GM10248 (cell line): ENCODE data around the gene DIABLO.

Experiments
- CTCF ChIA-PET: fragments of 300-600 bp; sonication (Branson Sonifier 250); formaldehyde crosslinking; extraction: SDS; loops from one replicate; lab custom pipeline; 2021; ENCODE audit warnings: antibody characterized with exemption; lab: Yijun Ruan, JAX
- POLR2A ChIA-PET: fragments of 350-650 bp; sonication (Branson Sonifier 250); formaldehyde crosslinking; extraction: SDS; loops from one replicate; lab custom pipeline; 2020; ENCODE audit warnings: antibody characterized with exemption; lab: Yijun Ruan, JAX
- DNase-seq: peaks from one replicate; pipeline ENCODE4 v3.0.0; 2012; ENCODE audit errors: extremely low spot score
- TF ChIP-seq, protein P1 (sequence below): IDR thresholded peaks from 2 replicates; pipeline ENCODE4 v1.5.1; 2012; ENCODE audit warnings: mild to moderate bottlenecking, low read depth; ENCODE audit errors: extremely low read depth, missing control alignments, control extremely low read depth

Gene DIABLO

DNA sequence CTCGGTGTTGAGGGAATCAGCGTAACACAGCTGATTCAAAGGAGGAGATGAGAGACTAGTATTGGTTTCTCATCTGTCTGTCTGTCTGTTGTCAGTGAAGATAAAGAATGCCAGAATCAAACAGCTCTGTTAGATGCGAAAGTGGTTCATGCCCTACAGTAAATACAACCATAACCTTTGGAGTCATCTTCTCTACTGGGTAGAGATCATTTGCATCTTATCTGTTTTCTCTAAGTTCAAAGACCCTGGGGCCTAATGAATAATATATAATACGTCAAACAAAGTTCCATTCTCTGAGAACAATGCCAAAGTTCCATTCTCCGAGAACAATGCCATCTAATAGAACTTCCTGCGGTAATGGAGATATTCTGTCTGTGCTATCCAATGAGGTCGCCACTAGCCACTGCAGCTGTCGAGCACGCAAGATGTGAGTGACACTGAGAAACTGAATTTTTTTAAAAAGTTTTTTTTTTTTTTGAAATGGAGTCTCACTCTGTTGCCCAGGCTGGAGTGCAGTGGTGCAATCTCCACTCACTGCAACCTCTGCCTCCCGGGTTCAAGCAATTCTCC, 58.4 kb downstream of the DIABLO start:
- ChIA-PET CTCF (interaction anchor here (0.9 to 2.6 kb wide), 7 partner anchors 9 to 373 kb away, joined by 3 to 21 read pairs (median 4); partner anchors contain the start of gene LRRC43), POLR2A (no interaction called here)
- no peak for DNase-seq
- TF ChIP-seq, protein P1, sequence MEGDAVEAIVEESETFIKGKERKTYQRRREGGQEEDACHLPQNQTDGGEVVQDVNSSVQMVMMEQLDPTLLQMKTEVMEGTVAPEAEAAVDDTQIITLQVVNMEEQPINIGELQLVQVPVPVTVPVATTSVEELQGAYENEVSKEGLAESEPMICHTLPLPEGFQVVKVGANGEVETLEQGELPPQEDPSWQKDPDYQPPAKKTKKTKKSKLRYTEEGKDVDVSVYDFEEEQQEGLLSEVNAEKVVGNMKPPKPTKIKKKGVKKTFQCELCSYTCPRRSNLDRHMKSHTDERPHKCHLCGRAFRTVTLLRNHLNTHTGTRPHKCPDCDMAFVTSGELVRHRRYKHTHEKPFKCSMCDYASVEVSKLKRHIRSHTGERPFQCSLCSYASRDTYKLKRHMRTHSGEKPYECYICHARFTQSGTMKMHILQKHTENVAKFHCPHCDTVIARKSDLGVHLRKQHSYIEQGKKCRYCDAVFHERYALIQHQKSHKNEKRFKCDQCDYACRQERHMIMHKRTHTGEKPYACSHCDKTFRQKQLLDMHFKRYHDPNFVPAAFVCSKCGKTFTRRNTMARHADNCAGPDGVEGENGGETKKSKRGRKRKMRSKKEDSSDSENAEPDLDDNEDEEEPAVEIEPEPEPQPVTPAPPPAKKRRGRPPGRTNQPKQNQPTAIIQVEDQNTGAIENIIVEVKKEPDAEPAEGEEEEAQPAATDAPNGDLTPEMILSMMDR, result no peak

DNA sequence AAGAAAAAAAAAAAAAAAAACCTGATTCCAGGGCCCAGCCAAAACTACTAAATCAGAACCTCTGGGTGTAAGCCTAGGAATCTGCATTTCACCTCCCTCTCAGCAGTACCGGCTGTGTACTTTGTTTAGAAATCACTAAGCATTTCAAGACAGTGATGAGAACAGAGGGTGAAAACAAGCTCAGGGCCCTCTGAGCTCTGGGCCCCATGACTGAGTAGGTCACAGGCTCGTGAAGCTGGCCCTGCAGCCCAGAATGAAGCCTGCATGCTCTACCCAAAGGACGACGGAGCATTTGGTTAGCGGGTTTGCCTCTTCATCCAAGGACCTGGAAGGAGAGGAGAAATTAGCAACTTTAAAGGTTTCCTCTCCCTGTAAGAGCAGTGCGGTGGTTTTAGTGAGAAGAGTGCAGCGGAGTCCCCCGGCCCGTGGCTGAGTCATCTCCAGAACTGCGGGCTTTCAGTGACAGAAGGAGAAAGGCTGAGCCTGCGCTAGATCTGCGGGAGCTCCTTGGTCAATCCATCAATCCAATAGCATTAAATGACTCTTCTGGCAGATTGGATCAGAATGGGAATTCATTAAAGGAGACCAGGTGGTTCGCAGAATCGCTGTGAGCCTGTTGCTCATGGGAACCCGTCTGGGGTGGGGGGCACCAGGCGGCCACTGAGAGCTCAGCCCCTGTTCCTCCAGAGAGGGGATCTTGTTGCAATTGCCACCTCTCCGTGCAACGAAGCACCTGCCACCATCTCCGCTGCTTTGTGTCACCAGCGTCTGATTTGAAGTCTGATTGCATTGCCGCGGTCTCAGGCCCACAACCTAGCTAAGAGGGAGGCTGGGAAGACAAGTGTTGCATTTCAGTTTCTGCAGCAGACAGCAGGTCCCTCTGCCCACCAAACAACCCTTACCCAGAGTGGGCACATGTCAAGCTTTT, 59.2 kb downstream of the DIABLO start:
- CTCF ChIA-PET, result interaction anchor here (0.9 to 2.6 kb wide), 8 partner anchors 9 to 372 kb away, joined by 3 to 21 read pairs (median 4); partner anchors contain the start of gene LRRC43
- peak; percentile 68 for DNase-seq
- TF ChIP-seq, protein P1, result no peak
- POLR2A ChIA-PET, result interaction anchor here (0.7 kb wide), 2 partner anchors 113 to 668 kb away, joined by 5 to 6 read pairs; no protein-coding TSS in a partner anchor

DNA sequence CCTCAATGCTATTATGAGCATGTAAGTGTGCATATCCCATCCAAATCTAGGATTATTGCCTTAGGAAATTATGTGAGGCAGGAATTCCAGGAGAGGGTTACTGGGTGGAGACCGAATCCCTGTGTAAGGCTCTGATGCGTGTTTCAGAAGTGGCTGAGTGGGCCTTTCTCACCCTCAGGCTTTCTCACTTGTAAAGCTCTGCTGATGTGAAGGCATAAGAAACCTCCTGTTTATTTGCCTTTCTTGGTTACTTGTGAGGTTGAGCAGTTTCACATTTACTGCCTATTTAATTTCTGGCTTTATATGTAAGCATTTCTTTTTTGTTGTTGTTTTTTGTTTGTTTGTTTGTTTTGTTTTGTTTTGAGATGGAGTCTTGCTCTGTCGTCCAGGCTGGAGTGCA, 62.9 kb downstream of the DIABLO start:
- no peak for DNase-seq
- TF ChIP-seq, protein P1, result no peak
- ChIA-PET POLR2A (no interaction called here), CTCF (no interaction called here)

DNA sequence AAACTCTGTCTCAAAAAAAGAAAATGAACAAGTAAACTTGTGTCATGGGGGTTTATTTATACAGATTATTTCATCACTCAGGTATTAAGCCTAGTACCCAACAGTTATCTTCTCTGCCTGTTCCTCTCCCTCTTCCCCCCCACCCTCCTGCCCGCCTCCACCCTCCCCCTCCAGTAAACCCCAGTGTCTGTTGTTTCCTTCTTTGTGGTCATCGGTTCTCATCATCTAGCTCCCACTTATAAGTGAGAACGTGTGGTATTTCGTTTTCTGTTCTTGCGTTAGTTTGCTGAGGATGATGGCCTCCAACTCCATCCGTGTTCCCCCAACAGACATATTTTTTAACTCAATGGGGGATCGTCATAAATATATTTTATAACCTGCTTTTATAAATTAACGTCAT, 64.2 kb downstream of the DIABLO start:
- TF ChIP-seq, protein P1, result no peak
- POLR2A ChIA-PET, result no interaction called here
- CTCF ChIA-PET, result no interaction called here
- no peak for DNase-seq

DNA sequence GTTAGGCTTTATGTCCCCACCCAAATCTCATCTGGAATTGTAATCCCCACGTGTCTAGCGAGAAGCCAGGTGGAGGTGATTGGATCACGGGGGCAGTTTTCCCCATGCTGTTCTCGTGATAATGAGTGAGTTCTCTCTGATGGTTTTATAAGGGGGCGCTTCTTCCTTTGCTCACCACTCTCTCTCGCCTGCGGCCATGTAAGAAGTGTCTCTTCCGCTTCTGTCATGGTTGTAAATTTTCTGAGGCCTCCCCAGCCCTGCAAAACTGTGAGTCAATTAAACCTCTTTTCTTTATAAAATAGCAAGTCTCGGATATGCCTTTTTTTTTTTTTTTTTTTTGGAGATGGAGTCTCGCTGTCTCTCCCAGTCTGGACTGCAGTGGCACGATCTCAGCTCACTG, 65.1 kb downstream of the DIABLO start:
- DNase-seq, result no peak
- TF ChIP-seq, protein P1, result no peak
- ChIA-PET POLR2A (no interaction called here), CTCF (no interaction called here)

DNA sequence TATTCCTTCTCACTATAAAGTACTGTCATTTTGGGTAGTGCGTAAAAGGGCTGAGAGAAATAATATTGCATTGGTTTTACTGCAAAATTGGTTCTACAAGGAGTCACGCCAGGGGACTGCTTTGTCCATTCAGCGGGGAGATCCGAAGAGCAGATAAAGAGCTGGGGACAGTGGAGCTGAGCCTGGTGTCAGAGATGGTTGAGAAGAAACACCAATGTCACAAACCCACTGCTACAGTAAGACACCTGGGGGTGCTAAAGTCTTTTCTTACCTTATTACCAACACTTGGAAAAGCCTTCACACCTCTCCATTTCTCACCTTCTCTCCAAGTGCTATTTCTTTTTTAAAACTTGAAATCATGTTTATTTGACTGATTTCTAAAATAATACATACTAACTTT, 66.0 kb downstream of the DIABLO start:
- CTCF ChIA-PET, result interaction anchor here (0.7 to 1.6 kb wide), 5 partner anchors 11 to 30 kb away, joined by 3 to 7 read pairs (median 3); no protein-coding TSS in a partner anchor

More for the DNA sequence above, 66.0 kb downstream of the DIABLO start:
- no peak for DNase-seq
- POLR2A ChIA-PET, result interaction anchor here (0.6 kb wide), 1 partner anchor 252 kb away, joined by 10 read pairs; no protein-coding TSS in a partner anchor
- TF ChIP-seq, protein P1, result peak; percentile 16
